Measurements from ENCODE around the gene TYROBP. TPM values are rescaled to one million over a fixed set of nuclear protein-coding genes. Genes with fewer than 3 reads are reported as not detected.
"Not testable (repeated sequence)": the region's sequence is repeated elsewhere in the genome, so short reads cannot be mapped to it uniquely, and the experiment has no call there.

TYROBP gene
- total RNA-seq, 4 donors from 2014 or later: 47.1 to 145 (median 50.7) TPM

DNA sequence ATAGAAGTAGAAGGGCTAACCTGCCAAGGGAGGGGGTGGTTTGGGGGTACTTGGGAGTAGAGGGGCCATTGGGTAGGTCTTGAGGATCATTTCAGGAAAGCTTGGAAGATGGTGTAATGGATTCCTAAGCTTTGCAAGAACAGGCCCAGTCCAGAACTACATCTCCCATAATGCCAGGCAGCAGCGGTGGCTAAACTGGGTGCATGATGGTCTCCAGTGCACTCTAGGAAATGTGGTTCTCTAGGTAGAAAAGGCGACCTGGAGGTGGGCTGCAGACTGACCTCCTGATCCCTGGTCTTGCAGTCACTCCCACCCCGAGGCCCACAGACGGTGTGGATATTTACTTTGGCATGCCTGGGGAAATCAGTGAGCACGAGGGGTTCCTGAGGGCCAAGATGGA is 35.9 kb downstream of the TYROBP start:
- Histone ChIP-seq H3K36me3 (no peaks in the 10 kb centered on the region), H3K27me3 (peaks cover 4 to 42% (median 11%) of the 10 kb centered on the region in 4 donors), H3K27ac (replicated peaks in 1 of 4) (no peak overlapping the region), H3K4me3 (no peak overlapping the region), H3K4me1 (peaks cover 17 to 26% (median 25%) of the 10 kb centered on the region in 4 donors), H3K9me3 (no peaks in the 10 kb centered on the region)
- intact Hi-C loops (cut with DNase I): no loop called here
- TF ChIP-seq CTCF (IDR thresholded peaks at IDR 0.05): no peak
- TF ChIP-seq POLR2AphosphoS5 (IDR thresholded peaks at IDR 0.05): no peak
- no peak for TF ChIP-seq EP300 (IDR thresholded peaks at IDR 0.05)
- no peak for TF ChIP-seq POLR2A (IDR thresholded peaks at IDR 0.05; ENCODE audit: low read depth)
- WGBS: 83% methylated on average over 5 of the region's 5 CpGs
- no peak for DNase-seq (ENCODE audit: extremely low spot score)

GRCh38 chr19:35871611-35872010 is 36.5 kb downstream of the TYROBP start:
- no peaks in the 10 kb centered on the region for H3K9me3 ChIP-seq
- DNase-seq (ENCODE audit: extremely low spot score): no peak
- peaks cover 4 to 42% (median 11%) of the 10 kb centered on the region in 4 donors for H3K27me3 ChIP-seq
- H3K4me1 ChIP-seq: peaks cover 17 to 26% (median 25%) of the 10 kb centered on the region in 4 donors
- intact Hi-C loops (cut with DNase I): no loop called here
- H3K36me3 ChIP-seq: no peaks in the 10 kb centered on the region
- H3K27ac ChIP-seq (replicated peaks in 1 of 4): no peak overlapping the region
- TF ChIP-seq CTCF (IDR thresholded peaks at IDR 0.05) (no peak), EP300 (IDR thresholded peaks at IDR 0.05) (no peak), POLR2A (IDR thresholded peaks at IDR 0.05; ENCODE audit: low read depth) (no peak), POLR2AphosphoS5 (IDR thresholded peaks at IDR 0.05) (no peak)
- H3K4me3 ChIP-seq: no peak overlapping the region
- 75% methylated on average over 6 of the region's 12 CpGs for WGBS

DNA sequence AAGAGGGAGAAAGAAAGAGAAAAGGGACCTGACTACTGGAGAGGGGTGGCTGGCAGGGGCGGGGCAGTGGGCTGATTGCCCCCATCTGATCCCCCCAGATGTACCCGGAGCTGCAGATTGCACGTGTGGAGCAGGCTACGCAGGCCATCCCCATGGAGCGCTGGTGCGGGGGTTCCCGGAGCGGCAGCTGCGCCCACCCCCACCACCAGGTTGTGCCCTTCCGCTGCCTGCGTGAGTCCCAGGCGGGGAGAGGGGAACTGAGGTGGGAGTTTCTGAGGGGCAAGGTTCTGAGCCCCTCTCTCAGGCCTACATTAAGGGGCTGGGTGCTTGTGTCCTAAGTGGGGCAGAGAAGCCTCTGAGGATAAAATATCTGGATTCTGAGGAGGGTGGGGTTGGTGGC is 37.3 kb downstream of the TYROBP start:
- intact Hi-C loops (cut with DNase I): no loop called here
- Histone ChIP-seq H3K27me3 (peaks cover 4 to 47% (median 11%) of the 10 kb centered on the region in 4 donors), H3K4me3 (no peak overlapping the region), H3K4me1 (peaks cover 17 to 26% (median 25%) of the 10 kb centered on the region in 4 donors), H3K36me3 (no peaks in the 10 kb centered on the region), H3K27ac (replicated peaks in 1 of 4) (no peak overlapping the region), H3K9me3 (no peaks in the 10 kb centered on the region)
- no peak for DNase-seq (ENCODE audit: extremely low spot score)
- no peak for TF ChIP-seq EP300 (IDR thresholded peaks at IDR 0.05)
- TF ChIP-seq POLR2A (IDR thresholded peaks at IDR 0.05; ENCODE audit: low read depth): no peak
- no peak for TF ChIP-seq POLR2AphosphoS5 (IDR thresholded peaks at IDR 0.05)
- TF ChIP-seq CTCF (IDR thresholded peaks at IDR 0.05): no peak
- 79% methylated on average over 3 of the region's 12 CpGs for WGBS

- H3K9me3 ChIP-seq; intact Hi-C loops (cut with DNase I); DNase-seq (ENCODE audit: extremely low spot score); H3K36me3 ChIP-seq; H3K27ac ChIP-seq (replicated peaks in 1 of 4): not testable (repeated sequence)
- H3K27me3 ChIP-seq: peaks cover 4 to 51% (median 11%) of the 10 kb centered on the region in 4 donors
- WGBS: 42% methylated on average over 26 of the region's 26 CpGs
- peak overlapping the region; percentile 58 to 72 (median 62) for H3K4me3 ChIP-seq
- peaks cover 17 to 26% (median 25%) of the 10 kb centered on the region in 4 donors for H3K4me1 ChIP-seq
These were observed 37.9 kb downstream of the TYROBP start for GRCh38 chr19:35870124-35870736.

DNA sequence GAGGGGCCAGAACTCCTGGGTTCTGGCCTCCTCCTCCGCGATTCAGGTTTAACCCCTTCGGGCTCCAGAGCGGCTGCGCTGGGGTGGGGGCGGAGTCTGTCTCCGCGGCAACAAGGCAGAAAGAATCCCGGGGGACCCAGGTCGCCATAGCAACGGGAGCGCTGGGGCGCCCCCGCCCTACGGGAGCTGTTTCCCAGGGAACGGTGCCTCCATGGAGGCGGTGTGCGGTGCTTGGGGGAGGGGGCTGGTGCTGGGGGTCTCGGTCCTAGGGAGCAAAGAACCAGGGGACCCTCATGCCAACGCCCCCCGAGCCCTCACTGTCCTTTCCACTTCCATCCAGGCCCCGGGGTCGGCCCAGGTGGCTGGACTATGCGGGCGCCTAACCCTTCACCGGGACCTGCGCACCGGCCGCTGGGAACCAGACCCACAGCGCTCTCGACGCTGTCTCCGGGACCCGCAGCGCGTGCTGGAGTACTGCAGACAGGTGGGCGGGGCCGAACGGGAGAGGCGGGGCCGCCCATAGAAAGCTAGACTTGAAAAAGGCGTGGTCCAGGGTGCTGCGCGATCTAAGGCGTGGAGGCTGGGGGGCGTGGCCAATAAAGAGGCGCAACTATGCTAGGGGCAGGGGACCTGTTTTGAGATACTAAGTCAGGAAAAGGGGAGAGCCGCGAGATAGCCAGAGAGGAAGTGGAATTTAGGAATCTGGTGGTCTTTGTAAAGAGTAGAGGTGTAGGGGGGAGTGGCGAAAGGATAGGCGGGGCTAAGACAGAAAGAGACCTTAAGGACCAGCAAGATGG is 38.6 kb downstream of the TYROBP start:
- TF ChIP-seq POLR2AphosphoS5 (IDR thresholded peaks at IDR 0.05): peak in 1 of 2 donors; percentile 19
- TF ChIP-seq EP300 (IDR thresholded peaks at IDR 0.05): no peak
- intact Hi-C loops (cut with DNase I): no loop called here
- H3K36me3 ChIP-seq: no peaks in the 10 kb centered on the region
- H3K9me3 ChIP-seq: no peaks in the 10 kb centered on the region
- H3K4me3 ChIP-seq: peak overlapping the region; percentile 58 to 72 (median 62)
- 1% methylated on average over 22 of the region's 51 CpGs for WGBS
- no peak overlapping the region for H3K27ac ChIP-seq (replicated peaks in 1 of 4)
- peaks cover 4 to 55% (median 11%) of the 10 kb centered on the region in 4 donors for H3K27me3 ChIP-seq
- H3K4me1 ChIP-seq: peaks cover 17 to 26% (median 25%) of the 10 kb centered on the region in 4 donors
- DNase-seq (ENCODE audit: extremely low spot score): no peak
